Measurements from ENCODE around the gene DEDD.
A peak's percentile ranks its signal among the peaks of the same experiment; 100 is the strongest.
"Not testable (repeated sequence)": the region's sequence is repeated elsewhere in the genome, so short reads cannot be mapped to it uniquely, and the experiment has no call there.

The DEDD gene

GRCh38 chr1:161127649-161128048 is 4.8 kb downstream of the DEDD start:
- no peak for DNase-seq (ENCODE audit: low spot score)

GRCh38 chr1:161122967-161123366 is 9.5 kb downstream of the DEDD start:
- DNase-seq (ENCODE audit: low spot score) = no peak

- no peak for DNase-seq (ENCODE audit: low spot score)
Measured at GRCh38 chr1:161121834-161122233, 10.6 kb downstream of the DEDD start.

DNA sequence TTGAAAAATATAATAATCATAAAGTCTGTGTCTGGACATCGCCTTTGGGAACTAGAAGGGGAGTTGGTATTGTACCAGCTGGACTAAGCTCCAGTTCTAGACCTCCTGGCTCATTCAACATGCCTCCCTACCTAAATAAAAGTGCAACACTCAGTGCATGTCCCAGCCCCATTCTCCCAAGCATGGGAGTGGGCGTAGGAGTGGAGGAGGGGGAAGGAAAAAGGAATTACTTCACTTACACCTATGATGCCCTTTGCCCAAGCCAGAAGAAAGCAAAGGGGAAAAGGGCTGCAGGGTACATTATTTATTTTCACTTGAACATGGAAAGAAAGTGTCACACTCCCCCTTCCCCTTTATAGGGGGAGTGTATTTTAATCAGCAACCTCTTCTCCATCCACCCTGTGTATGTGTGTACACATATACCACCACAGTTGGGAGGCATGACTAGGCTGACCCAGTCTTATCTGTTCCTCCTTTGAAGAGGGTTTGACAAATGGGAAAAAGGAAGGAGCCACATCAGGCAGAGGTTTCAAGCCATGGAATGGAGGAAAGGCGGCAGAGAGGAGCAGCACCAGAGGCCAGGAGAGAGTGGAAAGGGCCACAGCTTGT is 11.3 kb downstream of the DEDD start:
- DNase-seq (ENCODE audit: low spot score) = no peak

- peak; percentile 81 for DNase-seq (ENCODE audit: low spot score)
Measured at GRCh38 chr1:161119092-161119903, 13.2 kb downstream of the DEDD start.

- peak; percentile 88 for DNase-seq (ENCODE audit: low spot score)
Measured at GRCh38 chr1:161117759-161118581, 14.5 kb downstream of the DEDD start, which contains the start of the genes NIT1 and PFDN2. TSS of gene NIT1 (plus strand) at chr1:161118105. CDS start at chr1:161118177, 72 bp downstream. TSS of gene PFDN2 (minus strand) at chr1:161118037. CDS start at chr1:161118026, 11 bp downstream.

DNA sequence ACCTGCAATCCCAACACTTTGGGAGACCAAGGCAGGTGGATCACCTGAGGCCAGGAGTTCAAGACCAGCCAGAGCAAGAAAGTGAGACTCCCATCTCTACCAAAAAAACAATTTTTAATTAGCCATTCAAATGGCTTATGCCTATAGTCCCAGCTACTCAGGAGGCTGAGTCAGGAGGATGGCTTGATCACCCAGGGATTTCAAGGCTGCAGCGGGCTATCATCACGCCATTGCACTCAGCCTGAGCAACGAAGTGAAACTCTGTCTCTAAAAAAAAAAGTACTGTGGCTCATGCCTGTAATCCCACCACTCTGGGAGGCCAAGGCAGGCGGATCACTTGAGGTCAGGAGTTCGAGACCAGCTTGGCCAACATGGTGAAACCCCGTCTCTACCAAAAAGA is 16.5 kb downstream of the DEDD start:
- not testable (repeated sequence) for DNase-seq (ENCODE audit: low spot score)

DNA sequence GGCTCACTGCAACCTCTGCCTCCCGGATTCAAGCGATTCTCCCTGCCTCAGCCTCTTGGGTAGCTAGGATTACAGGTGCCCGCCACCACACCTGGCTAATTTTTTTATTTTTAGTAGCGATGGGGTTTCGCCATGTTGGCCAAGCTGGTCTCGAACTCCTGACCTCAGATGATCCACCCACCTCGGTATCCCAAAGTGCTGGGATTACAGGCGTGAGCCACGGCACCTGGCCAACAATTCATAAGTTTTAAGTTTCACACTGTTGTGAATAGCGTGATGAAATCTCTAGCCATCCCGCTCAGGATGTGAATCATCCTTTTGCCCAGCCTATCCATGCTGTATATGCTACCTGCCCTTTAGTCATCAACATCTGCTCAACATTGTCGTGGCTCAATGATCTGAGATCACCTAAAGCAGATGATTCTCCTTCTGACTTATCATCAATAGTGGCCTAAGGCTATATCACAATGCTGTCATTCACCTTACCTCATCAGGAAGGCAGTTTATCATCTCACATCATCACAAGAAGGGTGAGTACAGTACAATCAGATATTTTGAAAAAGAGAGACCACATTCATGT is 17.2 kb downstream of the DEDD start:
- DNase-seq (ENCODE audit: low spot score) = no peak

- DNase-seq (ENCODE audit: low spot score) = no peak
Measured at GRCh38 chr1:161114556-161114955, 17.9 kb downstream of the DEDD start.

- DNase-seq (ENCODE audit: low spot score) = no peak
Measured at GRCh38 chr1:161113915-161114314, 18.6 kb downstream of the DEDD start.

DNA sequence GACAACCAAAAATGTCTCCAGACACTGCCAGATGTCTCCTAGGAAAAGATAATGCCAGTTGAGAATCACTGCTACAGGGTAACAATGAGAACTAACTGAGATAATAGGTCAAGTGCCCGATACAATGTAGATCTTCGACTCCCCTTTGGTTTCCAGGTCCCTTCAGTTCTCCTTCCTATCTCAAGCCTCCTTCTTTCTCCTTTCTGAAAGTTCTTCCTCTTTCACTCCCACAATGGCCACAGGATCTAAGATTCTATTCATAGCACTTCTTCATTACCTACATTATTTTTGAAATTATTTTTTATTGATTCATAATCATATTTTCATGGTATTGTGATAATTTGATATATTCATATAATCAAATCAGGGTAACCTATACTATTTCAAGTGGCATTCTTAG is 20.9 kb downstream of the DEDD start:
- DNase-seq (ENCODE audit: low spot score) = no peak

- no peak for DNase-seq (ENCODE audit: low spot score)
Measured at GRCh38 chr1:161111117-161111516, 21.4 kb downstream of the DEDD start.

DNA sequence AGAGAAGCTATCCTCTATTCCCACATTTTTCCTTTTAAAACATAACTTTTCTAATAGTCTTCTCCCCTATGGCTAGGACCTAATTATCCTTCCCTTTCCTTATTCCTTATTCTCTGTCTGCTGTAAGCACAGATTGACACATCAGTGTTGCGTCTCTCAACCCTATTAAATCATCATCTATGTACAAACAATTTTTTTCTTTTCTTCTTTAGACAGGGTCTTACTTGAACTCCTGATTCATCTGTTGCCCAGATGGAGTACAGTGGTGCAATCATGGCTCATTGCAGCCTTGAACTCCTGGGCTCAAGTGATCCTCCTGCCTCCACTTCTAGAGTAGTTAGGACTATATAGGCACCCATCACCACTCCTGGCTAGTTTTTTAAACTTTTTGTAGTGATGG is 26.0 kb downstream of the DEDD start:
- no peak for DNase-seq (ENCODE audit: low spot score)

DNA sequence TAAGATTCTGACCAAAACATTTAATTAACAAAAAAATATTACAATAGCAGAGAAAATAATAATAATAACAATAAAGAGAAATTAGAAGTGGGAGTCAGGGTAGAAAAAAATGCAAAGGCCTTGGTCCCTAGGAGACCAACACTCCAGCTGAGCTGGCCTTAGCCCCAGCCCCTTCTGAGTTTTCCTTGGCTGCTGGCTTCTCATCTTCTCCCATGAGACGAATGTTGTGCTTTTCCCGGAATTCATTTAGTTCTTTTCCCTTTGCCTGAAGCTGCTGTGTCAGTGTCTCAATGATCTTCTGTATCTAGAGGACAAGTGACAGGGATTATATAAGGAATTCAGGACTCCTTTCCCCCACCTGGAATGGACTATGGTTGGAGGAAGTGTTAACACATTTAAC is 31.9 kb downstream of the DEDD start:
- DNase-seq (ENCODE audit: low spot score) = no peak

DNA sequence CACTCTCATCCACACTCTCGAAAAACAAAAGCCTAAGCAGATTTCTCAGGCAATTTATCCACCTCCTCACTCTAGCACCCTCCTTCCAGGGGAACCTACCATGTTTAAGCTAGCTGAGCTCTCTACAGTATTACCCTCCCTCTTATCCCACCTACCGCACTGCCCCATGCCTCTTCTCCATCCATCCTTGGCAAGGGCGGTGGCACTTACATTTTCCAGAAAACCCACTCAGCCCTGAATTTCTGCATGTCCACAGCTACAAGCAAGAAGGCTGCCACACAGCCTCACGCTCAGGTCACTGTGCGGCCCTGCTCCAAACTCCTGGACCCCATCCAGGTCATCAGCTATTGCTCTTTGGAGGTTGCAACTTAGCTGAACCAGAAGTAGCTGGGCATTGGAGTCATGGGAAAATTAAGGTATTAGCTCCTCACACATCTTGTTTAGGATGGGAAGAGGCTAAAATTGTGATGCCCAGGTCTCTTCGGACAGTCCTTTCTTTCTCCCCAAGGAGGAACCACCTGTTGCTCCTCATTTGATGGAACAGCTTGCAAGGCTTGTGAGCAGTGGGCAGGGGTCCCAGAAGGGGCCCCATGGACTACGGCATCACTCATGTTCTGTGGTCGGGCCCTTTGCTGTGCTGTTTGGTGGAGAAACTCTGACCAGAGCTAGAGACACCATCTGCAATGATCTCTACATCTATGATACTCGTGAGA is 33.2 kb downstream of the DEDD start:
- DNase-seq (ENCODE audit: low spot score) = no peak

DNA sequence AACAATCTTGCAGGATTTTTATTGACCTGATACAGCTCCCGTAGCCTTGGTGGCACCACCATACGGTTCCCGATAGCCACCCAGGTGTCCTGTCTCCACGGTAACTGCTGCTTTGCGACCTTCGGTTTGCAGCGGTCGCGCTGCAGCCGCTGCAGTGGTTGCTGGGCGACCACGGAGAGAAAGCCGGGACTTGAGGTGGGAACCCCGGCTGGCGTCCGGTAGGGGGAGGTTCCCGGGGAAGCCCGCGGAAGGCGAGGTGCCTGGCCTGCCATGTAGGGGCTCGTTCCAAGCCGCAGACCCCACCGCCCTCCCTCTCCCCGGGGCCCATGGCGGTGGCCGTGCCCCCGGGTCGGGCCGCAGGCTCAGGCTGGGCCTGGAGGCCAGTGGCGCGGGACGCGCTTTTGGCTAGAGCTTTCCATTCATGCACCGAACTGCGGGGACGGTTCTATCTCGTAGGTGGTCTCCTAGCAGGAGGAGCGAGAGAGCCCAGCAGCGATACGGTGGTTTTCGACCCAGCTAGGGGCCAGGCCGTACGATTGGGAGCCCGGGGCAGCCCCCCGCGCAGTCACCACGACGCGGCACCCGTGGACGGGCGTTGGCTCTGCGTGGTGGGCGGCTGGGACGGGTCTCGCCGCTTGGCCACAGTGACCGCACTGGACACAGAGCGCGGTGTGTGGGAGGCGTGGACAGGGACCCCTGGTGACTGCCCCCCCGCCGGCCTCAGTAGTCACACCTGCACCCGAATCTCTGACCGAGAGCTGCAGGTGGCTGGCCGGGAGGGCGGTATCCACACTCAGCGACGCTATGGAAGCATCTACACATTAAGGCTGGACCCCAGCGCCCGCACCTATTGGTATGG is 34.0 kb downstream of the DEDD start, which contains the start of gene KLHDC9:
KLHDC9 (plus strand) TSS at position 152 of the 859 bp plus-strand sequence; CDS start at position 327, 175 bp downstream.
- no peak for DNase-seq (ENCODE audit: low spot score)

- no peak for DNase-seq (ENCODE audit: low spot score)
Measured at GRCh38 chr1:161096530-161096929, 35.9 kb downstream of the DEDD start.

DNA sequence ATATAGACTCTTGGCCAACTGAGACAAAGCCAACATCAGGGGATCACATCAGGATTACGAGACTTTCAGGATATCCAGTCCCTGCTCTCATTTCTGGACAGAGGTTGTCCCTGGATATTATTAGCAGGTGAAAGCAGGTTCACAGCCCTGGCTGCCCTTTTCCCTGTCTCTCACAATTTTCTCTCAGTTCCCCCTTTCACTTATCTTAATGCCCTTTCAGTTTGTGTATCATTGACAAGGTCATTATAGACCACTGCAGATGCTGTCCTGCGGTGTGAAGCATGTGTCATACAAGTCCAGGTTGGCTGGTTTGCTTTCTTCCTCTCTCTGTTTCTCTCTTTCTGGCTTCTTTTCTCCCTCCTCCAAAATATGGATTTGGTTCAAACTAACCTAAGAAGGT is 36.5 kb downstream of the DEDD start:
- DNase-seq (ENCODE audit: low spot score) = no peak

DNA sequence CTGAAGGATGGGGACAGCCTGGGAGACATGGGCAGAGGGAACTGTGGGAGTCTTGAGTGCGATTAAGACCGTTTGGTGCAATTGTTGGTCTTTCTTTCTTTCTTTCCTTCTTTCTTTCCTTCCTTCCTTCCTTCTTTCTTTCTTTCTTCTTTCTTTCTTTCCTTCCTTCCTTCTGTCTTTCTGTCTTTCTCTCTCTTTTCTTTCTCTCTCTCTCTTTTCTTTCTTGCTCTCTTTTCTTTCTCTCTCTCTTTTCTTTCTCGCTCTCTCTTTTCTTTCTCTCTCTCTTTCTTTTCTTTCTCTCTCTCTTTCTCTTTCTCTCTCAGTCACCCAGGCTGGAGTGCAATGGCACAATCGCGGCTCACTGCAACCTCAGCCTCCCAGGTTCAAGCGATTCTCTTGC is 37.2 kb downstream of the DEDD start:
- DNase-seq (ENCODE audit: low spot score) = no peak

- no peak for DNase-seq (ENCODE audit: low spot score)
Measured at GRCh38 chr1:161094481-161094880, 38.0 kb downstream of the DEDD start.

GRCh38 chr1:161092621-161093028 is 39.8 kb downstream of the DEDD start:
- DNase-seq (ENCODE audit: low spot score) = no peak
